Measurements from ENCODE around the gene DOCK11. TPM values are rescaled to one million over a fixed set of nuclear protein-coding genes. Genes with fewer than 3 reads are reported as not detected.

Gene DOCK11
- polyA plus RNA-seq, 1 donor from 2014 or later: 22.3 TPM

GRCh38 chrX:118530219-118530911, 34.8 kb downstream of the DOCK11 start:
- H3K4me1 Mint-ChIP-seq: peaks cover 37 to 54% (median 38%) of the 10 kb centered on the region in 3 donors
- peak overlapping the region in 1 of 4 donors; percentile 56 for H3K4me3 Mint-ChIP-seq
- peak overlapping the region; percentile 73 to 97 (median 91) for H3K27ac Mint-ChIP-seq
- peaks cover 2% of the 10 kb centered on the region for H3K36me3 Mint-ChIP-seq
- no peaks in the 10 kb centered on the region for H3K9me3 Mint-ChIP-seq
- no peaks in the 10 kb centered on the region for H3K27me3 Mint-ChIP-seq

GRCh38 chrX:118534716-118535493, 39.3 kb downstream of the DOCK11 start:
- H3K4me1 Mint-ChIP-seq: peaks cover 49 to 54% (median 52%) of the 10 kb centered on the region in 3 donors
- H3K36me3 Mint-ChIP-seq: no peaks in the 10 kb centered on the region
- H3K9me3 Mint-ChIP-seq: no peaks in the 10 kb centered on the region
- H3K27me3 Mint-ChIP-seq: no peaks in the 10 kb centered on the region
- H3K4me3 Mint-ChIP-seq: no peak overlapping the region
- peak overlapping the region in 2 of 3 donors; percentile 69 to 72 for H3K27ac Mint-ChIP-seq

- no peaks in the 10 kb centered on the region for H3K36me3 Mint-ChIP-seq
- peak overlapping the region; percentile 21 to 72 (median 45) for H3K27ac Mint-ChIP-seq
- H3K27me3 Mint-ChIP-seq: no peaks in the 10 kb centered on the region
- H3K4me3 Mint-ChIP-seq: peak overlapping the region; percentile 14 to 86 (median 48)
- no peaks in the 10 kb centered on the region for H3K9me3 Mint-ChIP-seq
- H3K4me1 Mint-ChIP-seq: peaks cover 39 to 46% (median 45%) of the 10 kb centered on the region in 3 donors
Observed at GRCh38 chrX:118536204-118536603, 40.6 kb downstream of the DOCK11 start.

DNA sequence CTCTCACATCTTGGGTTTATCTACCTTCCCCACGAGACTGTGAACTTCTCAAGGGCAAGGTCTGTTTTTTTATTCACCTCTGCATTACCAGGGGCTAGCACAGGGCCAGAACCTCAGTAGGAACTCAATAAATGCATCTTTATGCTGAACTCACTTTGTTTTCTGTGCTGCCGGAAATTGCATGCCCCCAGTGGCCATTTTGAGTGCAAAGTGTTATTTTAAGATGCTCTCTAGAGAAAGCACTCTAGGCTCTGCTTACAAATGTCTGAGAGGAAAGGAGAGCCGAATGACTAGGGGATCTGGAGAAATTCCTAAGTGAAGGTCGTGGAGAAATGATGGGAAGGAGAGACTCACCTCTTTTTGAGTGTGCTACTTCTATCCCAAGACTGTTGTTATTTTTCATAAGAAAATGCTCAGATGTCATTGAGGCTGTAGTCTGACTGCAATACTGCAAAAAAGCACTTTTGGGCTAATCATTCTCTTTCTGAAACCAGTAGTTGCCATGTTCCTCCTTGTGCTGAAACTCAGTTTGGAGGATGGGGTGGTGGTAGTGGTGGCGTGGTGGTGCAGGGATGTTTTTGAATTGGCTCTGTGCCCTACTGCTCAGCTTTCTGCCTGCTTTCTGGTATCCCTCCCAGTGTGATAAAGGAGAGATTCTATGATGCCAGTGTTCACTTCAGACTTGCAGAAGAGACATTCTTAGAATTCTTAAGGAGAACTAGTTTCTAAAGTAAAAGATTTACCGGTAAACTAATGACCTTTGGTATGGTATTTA, 41.3 kb downstream of the DOCK11 start:
- H3K4me3 Mint-ChIP-seq: peak overlapping the region; percentile 14 to 86 (median 61)
- H3K9me3 Mint-ChIP-seq: no peaks in the 10 kb centered on the region
- no peaks in the 10 kb centered on the region for H3K27me3 Mint-ChIP-seq
- peak overlapping the region; percentile 45 to 72 (median 65) for H3K27ac Mint-ChIP-seq
- peaks cover 37 to 44% (median 43%) of the 10 kb centered on the region in 3 donors for H3K4me1 Mint-ChIP-seq
- H3K36me3 Mint-ChIP-seq: no peaks in the 10 kb centered on the region

DNA sequence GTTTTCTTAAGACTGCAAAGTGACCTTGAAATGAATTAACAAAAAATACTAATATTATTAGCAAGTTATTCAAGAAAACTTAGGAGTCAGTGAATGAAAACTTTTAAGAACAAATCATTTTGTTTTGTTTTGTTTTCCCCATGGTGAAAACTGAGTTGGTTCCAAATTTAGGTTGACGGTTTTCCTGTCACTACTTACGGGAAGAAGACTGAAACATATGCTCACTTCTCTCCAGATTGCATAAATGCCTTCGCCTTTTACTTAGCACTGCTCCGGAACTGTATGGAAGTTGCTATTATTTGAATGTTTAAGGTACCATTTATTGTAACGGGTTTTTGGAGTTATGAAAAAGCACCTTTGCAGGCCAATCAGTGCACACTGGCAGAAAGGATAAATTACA, 42.8 kb downstream of the DOCK11 start:
- no peaks in the 10 kb centered on the region for H3K36me3 Mint-ChIP-seq
- peaks cover 32 to 39% (median 35%) of the 10 kb centered on the region in 3 donors for H3K4me1 Mint-ChIP-seq
- H3K27me3 Mint-ChIP-seq: no peaks in the 10 kb centered on the region
- peak overlapping the region in 2 of 3 donors; percentile 78 to 91 for H3K27ac Mint-ChIP-seq
- no peaks in the 10 kb centered on the region for H3K9me3 Mint-ChIP-seq
- peak overlapping the region in 1 of 4 donors; percentile 79 for H3K4me3 Mint-ChIP-seq

- no peaks in the 10 kb centered on the region for H3K27me3 Mint-ChIP-seq
- H3K36me3 Mint-ChIP-seq: no peaks in the 10 kb centered on the region
- H3K4me3 Mint-ChIP-seq: no peak overlapping the region
- peaks cover 24 to 27% (median 26%) of the 10 kb centered on the region in 3 donors for H3K4me1 Mint-ChIP-seq
- H3K9me3 Mint-ChIP-seq: no peaks in the 10 kb centered on the region
- H3K27ac Mint-ChIP-seq: no peak overlapping the region
Observed at GRCh38 chrX:118540342-118540741, 44.7 kb downstream of the DOCK11 start.

DNA sequence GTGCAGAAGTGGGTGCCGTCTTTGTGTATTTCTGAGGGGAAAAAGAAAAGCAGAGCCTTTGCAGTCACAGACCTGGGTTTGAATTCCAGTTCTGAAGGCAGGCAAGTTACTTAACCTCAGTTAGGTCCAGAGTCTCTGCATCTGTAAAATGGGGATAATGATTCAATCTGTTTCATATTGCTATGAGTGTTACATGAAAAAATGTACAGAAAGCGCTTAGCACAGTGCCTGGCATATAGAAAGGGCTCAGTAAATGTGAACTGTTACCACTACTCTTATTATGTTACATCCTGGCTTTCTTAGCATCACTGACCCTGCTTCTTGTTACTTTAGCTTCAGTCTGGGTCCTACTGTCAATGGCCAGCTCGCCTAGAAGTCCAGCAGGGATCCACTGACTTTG, 45.9 kb downstream of the DOCK11 start:
- Mint-ChIP-seq H3K4me3 (no peak overlapping the region), H3K27me3 (no peaks in the 10 kb centered on the region), H3K27ac (no peak overlapping the region), H3K4me1 (peaks cover 15 to 20% (median 15%) of the 10 kb centered on the region in 3 donors), H3K9me3 (no peaks in the 10 kb centered on the region), H3K36me3 (no peaks in the 10 kb centered on the region)

- Mint-ChIP-seq H3K9me3 (no peaks in the 10 kb centered on the region), H3K27ac (peak overlapping the region in 1 of 3 donors; percentile 12), H3K36me3 (no peaks in the 10 kb centered on the region), H3K4me1 (peaks cover 0 to 1% (median 0%) of the 10 kb centered on the region in 3 donors), H3K27me3 (no peaks in the 10 kb centered on the region), H3K4me3 (no peak overlapping the region)
Observed at GRCh38 chrX:118545510-118545909, 49.9 kb downstream of the DOCK11 start.

DNA sequence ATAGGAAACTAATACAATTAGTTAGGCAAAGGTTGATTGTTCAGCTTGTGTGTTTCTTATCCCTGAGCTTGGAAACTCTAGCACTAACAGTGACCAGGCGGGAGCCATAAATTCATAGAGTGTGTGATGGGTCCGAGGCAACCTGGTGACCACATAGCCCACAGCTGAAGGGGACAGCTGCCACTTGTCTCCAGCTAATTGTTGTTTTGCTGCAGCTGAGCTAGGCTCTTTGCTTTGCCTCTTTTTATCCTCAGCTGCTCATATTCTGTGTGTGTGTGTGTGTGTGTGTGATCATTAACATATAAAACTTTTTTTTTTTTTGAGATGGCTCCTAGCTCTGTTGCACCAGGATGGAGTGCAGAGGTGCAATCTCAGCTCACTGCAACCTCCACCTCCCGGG, 53.2 kb downstream of the DOCK11 start:
- H3K9me3 Mint-ChIP-seq: no peaks in the 10 kb centered on the region
- H3K36me3 Mint-ChIP-seq: no peaks in the 10 kb centered on the region
- H3K27me3 Mint-ChIP-seq: no peaks in the 10 kb centered on the region
- peak overlapping the region in 1 of 3 donors; percentile 27 for H3K27ac Mint-ChIP-seq
- peaks cover 0 to 1% (median 0%) of the 10 kb centered on the region in 3 donors for H3K4me1 Mint-ChIP-seq
- no peak overlapping the region for H3K4me3 Mint-ChIP-seq

DNA sequence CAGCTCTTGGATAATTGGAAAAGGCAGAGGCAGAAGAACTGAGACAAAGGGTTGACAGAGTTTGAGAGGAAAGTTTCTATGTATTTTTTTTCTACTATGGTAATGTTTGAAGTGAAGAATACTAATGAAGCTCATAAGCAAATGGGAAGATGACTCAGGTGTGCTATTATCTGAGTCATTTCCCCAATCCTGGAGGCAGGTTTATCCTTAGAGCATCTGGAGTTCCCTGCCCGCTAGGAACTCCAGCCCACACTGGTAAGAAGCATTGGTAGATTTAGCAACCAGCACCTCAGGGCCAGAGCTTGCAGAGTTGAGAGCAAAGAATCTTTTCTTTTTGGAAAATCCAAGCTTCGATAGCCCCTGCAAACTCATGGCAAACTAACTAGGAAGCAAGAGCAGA, 55.2 kb downstream of the DOCK11 start:
- Mint-ChIP-seq H3K9me3 (no peaks in the 10 kb centered on the region), H3K36me3 (no peaks in the 10 kb centered on the region), H3K4me3 (no peak overlapping the region), H3K27me3 (no peaks in the 10 kb centered on the region), H3K4me1 (peaks cover 0 to 3% (median 1%) of the 10 kb centered on the region in 3 donors), H3K27ac (no peak overlapping the region)

- no peak overlapping the region for H3K4me3 Mint-ChIP-seq
- no peaks in the 10 kb centered on the region for H3K27me3 Mint-ChIP-seq
- peaks cover 0 to 3% (median 0%) of the 10 kb centered on the region in 3 donors for H3K4me1 Mint-ChIP-seq
- no peaks in the 10 kb centered on the region for H3K36me3 Mint-ChIP-seq
- H3K27ac Mint-ChIP-seq: no peak overlapping the region
- no peaks in the 10 kb centered on the region for H3K9me3 Mint-ChIP-seq
Observed at GRCh38 chrX:118551426-118551825, 55.8 kb downstream of the DOCK11 start.

DNA sequence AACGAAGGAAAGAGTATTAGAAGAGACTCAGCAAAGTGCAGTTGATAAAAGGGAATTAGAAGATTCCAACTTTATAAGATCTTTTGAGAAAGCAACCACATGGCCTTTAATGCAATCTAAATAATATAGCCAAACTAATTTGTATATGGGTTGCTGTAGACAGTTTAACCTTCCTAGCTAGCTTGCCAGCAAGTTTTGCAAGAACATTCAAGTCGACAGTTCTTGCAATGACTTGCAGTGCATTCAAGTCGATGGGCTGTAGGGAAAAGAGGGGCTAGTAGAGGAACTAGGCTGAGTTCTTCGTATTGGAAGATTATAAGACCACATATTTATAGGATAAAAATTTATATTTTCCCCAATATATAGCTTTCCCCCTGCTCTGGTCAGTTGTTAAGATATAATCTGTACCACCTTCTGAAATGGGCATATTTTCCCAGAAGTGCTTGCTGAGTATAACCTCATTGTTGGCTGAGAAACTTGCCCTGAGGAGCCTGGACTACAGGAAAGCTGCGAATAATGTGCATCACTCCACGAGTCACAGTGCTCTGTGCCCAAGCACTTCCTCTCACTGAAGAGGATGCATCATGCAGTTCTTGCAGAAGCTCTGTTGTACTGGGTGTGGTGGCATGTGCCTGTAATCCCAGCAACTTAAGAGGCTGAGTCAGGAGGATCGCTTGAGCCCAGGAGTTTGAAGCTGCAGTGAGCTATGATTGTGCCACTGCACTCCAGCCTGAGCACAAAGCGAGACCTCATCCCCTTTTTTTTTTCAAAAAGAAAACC, 56.7 kb downstream of the DOCK11 start:
- Mint-ChIP-seq H3K9me3 (no peaks in the 10 kb centered on the region), H3K4me1 (peaks cover 0 to 3% (median 2%) of the 10 kb centered on the region in 3 donors), H3K27ac (no peak overlapping the region), H3K27me3 (no peaks in the 10 kb centered on the region), H3K36me3 (no peaks in the 10 kb centered on the region), H3K4me3 (no peak overlapping the region)

- no peaks in the 10 kb centered on the region for H3K27me3 Mint-ChIP-seq
- H3K27ac Mint-ChIP-seq: no peak overlapping the region
- no peak overlapping the region for H3K4me3 Mint-ChIP-seq
- H3K4me1 Mint-ChIP-seq: peaks cover 0 to 3% (median 2%) of the 10 kb centered on the region in 3 donors
- no peaks in the 10 kb centered on the region for H3K9me3 Mint-ChIP-seq
- H3K36me3 Mint-ChIP-seq: no peaks in the 10 kb centered on the region
Observed at GRCh38 chrX:118553042-118553710, 57.6 kb downstream of the DOCK11 start.

DNA sequence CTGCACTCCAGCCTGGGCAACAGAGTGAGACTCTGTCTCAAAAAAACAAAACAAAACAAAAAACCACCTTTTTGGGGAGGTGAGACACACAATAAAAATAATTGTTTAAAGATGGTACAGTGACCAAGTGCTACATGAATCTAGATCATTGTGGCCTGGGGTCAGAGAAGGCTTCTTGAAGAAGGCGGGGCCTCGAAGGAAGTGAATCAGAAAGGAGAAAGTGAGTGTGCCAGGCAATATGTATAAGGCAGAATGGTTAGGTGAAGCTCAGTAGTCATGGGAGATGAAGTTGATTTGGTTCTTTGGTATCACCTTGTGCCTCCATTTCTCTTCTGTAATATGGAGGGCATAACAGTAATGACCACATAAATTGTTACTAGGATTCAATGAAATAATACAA, 58.9 kb downstream of the DOCK11 start:
- H3K9me3 Mint-ChIP-seq: no peaks in the 10 kb centered on the region
- H3K36me3 Mint-ChIP-seq: no peaks in the 10 kb centered on the region
- no peak overlapping the region for H3K27ac Mint-ChIP-seq
- H3K27me3 Mint-ChIP-seq: no peaks in the 10 kb centered on the region
- H3K4me1 Mint-ChIP-seq: peaks cover 0 to 3% (median 2%) of the 10 kb centered on the region in 3 donors
- no peak overlapping the region for H3K4me3 Mint-ChIP-seq

Measured in IgD-negative memory B cell (primary cell).